Stimulated activated CD4-positive, alpha-beta T cell treated with anti-CD3 and anti-CD28 coated beads, Interleukin-1b, Interleukin-23, amount 100 ng/mL, for 24 hours (primary cell): ENCODE results near the gene XCL1.
"Not testable (repeated sequence)": the region's sequence is repeated elsewhere in the genome, so short reads cannot be mapped to it uniquely, and the experiment has no call there.

Source experiments
- DNase-seq, 4 experiments: peaks; one replicate each; pipeline ENCODE4 v3.0.0-alpha.2; 2020; ENCODE audit warnings: low read depth in 4 of 4, low spot score in 1 of 4

The XCL1 gene, protein sequence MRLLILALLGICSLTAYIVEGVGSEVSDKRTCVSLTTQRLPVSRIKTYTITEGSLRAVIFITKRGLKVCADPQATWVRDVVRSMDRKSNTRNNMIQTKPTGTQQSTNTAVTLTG

DNA sequence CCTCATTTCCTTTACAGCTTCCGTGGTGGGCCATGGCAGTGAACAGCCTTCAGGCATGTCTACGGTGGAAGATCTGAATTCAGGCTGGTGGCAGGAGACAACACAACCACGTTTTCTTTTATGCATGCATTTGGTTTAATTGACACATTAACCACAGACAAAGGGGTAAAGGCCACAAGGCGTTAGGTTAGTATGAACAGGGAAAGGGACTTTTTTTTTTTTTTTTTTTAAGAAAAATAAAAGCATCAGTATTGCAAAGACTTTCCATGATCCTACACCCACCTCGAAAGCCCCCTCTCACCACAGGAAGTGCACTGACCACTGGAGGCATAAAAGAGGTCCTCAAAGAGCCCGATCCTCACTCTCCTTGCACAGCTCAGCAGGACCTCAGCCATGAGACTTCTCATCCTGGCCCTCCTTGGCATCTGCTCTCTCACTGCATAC is at the start of gene XCL1:
Gene XCL1, plus strand, starts transcription at position 361 of the 444 bp plus-strand sequence. Its CDS starts 33 bp downstream, at position 394.
- not testable (repeated sequence) for DNase-seq

DNA sequence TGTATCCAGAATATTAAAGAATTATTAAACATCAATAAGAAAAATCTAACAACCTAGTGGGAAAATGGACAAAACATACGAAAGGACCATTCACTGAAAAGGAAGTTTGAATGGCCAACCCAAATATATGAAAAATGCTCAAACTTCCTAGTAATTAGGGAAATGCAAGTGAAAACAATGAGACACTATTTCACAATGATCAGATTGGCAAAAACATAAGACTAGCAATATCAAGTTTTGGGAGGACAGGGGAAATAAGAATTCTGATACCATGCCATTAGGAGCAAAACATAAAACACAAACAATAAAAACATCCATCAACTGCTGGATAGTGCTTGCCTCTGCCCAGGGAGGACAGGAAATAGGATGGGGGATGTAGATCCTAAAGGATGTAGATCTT is 46.9 kb upstream of the XCL1 start:
- DNase-seq, result no peak

DNA sequence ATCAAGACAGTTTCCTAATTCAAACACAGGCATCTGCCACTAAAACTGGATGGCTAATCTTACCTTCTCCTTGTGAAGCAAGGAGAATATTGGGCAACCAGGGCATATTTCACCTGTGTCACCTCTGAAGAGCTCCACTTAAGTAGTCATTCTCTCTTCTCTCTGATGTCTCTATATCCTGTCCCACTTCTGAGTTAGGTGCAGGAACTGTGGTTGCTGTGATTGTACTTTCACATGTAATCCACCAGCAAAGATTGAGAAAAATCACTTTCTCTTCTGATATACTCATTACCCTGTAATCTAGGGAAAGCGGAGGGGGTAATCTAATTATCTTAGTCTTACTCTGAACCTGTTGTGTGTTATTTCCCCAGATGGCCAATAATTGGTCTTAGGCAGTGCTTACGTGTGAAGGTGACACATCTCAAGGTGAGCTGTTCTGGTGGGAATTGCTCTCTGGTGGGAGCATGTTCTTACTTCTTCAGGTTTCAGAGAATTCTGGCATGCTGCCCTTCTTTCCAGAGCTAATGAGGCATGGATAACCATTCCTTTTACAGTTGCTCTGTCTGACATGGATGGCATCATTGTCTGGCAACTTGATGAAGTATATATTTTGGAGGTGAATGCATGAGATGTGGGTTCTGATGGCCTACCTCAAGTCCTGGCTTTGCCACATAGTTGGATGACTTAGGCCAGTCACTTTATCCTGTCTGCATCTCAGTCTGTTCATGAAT is 44.6 kb upstream of the XCL1 start:
- DNase-seq, result no peak

DNA sequence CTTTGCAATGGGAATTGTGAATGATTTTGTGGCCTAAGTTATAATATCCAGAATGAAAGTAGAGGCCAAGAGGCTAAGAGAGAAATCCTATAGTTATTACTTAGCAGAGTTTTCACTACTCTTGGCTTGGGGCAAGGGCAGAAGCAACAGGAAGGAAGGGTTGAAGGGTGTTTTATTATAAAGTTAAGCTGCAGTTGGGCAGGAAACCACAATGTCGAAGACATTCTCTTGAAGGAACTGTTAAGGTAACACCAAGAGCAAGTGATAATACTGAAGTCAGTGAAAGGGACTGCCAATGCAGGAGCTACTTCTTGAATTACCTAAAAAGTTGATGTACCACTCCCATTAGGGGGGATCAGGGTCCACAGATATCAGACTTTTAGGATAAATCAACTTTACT is 40.9 kb upstream of the XCL1 start:
- no peak for DNase-seq

DNA sequence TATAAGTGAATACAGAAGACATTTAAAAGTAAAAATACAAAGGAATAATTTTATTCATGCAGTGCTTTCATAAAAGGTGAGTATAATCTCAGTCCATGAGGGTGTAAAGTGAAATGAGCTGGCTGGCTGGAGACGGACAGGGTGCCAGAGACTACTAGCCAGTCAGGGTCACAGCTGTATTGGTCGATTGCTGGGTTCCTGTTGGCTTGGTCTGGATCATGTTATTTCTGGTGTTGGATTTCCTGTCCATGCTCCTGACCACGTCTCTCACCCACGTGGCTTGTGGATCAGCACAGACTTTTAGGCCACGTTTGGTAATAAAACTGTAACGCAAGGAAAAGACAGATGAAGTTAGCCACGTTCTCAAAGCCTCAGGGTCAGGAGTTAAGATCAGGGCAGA is 35.6 kb upstream of the XCL1 start:
- not testable (repeated sequence) for DNase-seq

DNA sequence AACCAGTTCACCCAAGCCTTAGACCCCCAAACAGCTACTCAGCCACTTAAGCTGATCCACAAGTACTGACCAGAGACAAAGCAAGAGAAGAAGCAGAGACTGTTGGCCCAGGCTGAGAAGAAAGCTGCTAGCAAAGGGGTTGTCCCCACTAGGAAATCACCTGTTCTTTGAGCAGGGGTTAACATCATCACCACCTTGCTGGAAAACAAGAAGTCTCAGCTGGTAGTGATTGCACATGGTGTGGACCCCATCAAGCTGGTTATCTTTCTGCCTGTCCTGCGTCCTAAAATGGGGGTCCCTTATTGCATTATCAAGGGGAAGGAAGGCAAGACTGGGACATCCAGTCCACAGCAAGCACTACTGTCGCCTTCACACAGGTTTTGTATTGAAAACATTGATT is 33.4 kb upstream of the XCL1 start:
- not testable (repeated sequence) for DNase-seq

DNA sequence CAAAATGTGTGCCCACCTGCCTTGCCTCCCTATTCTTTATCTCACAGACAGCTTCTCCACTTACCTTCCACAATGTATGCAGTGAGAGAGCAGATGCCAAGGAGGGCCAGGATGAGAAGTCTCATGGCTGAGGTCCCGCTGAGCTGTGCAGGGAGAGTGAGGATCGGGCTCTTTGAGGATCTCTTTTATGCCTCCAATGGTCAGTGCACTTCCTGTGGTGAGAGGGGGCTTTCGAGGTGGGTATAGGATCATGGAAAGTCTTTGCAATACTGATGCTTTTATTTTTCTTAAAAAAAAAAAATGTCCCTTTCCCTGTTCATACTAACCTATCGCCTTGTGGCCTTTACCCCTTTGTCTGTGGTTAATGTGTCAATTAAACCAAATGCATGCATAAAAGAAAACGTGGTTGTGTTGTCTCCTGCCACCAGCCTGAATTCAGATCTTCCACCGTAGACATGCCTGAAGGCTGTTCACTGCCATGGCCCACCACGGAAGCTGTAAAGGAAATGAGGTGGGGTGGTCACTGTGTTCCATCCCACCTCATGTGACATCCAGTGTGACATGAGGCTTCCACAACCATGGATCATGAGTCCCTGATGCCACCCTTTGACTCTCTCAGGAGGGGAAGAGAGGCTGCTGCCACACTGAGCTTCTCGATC is 32.4 kb upstream of the XCL1 start, which contains the start of gene XCL2:
Gene XCL2, minus strand, starts transcription at position 158 of the 659 bp plus-strand sequence. Its CDS starts 33 bp downstream, at position 125.
- not testable (repeated sequence) for DNase-seq

DNA sequence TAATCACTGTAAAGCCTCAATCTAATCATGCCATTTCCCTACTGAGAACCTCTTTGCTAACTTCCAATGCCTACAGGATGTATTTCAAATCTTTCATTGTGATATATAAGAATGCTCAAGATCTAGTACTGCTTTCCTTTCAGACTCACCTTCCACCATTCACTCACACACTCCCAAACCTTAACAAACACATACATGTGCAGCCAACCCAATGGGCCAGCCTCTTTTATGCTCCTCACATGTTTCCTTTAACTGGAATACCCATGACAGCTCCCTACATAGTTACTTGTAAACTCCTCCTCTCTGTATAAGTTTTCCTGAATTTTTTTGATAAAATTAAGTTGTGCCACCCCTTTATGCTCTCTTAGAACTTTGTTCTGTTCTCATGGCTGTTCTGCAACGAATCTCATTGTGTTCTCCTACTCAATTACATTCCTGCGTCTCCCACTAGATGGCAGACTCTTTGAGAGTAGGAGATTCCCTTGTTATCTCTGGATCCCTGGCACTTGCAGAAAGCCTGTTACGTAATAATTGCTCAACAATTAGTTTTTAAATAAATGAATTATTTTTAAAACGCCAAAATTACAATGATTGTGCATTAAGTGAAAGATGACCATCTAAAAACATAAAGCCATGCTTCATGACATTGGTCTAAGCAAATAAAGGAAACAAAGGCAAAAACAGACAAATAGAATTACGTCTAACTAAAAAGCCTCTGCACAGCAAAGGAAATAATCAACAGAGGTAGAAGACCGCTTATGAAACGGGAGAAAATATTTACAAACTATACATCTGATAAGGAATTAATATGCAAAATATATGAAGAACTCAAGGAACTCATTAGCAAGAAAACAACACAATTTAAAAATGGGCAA is 30.5 kb upstream of the XCL1 start:
- not testable (repeated sequence) for DNase-seq

DNA sequence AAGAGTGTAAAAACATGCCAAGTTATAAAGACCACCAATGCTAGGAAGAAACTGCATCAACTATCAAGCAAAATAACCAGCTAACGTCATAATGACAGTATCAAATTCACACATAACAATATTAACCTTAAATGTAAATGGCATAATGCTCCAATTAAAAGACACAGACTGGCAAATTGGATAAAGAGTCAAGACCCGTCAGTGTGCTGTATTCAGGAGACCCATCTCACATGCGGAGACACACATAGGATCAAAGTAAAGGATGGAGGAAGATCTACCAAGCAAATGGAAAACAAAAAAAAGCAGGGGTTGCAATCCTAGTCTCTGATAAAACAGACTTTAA is 29.9 kb upstream of the XCL1 start:
- not testable (repeated sequence) for DNase-seq

DNA sequence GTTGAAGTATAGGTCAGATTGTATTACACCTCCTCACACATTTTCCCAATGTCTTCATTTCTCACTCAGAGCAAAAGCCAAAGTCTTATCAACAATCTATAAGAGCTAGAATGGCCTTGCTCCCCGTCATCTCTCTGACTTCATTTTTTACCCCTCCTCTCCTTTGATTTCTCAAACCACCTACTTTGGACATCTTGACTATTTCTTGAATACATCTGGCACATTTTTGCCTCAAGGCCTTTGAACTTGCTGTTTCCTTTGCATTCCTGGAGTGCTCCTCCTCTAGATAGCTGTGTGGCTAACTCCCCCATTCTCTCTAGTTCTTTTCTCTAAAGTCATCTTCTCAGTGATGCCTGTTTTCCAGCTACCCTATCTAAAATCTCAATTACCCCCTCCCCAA is 25.4 kb upstream of the XCL1 start:
- DNase-seq, result no peak

DNA sequence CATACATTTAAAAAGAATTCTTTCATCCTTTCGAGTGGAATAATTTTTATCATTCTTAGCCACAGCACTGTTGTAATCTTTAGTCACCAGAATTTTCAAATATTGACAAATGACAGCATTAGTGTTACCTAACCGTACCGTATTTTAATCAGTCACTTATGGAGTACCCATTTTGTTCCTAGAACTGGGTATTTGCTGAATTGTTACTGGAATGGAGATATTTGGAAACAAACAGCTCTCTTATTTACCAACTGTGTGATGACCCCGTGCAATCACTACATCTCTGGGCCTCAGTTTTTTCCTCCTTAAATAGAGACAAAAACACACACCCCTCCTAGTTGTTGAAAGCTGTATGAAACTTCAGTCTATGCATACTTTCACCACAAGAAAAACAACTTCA is 24.7 kb upstream of the XCL1 start:
- no peak for DNase-seq

DNA sequence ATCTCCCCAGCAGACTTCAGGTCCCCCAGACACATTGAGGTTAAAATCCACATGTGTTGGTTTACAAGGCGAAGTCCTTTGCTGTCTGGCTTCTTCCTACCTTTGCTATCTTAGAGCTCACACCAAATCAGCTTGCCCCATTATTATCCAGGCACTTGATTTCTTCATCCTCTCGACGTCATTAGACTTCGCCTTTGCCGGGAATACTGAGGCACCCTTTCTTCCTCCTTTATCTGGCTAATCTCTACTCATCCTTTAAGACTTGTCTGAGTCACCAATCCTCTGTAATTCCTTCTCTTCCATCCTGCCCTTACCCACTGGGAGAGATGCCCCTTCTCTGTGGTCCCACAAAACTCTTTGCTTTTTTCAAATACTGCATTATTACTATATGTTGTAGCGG is 23.4 kb upstream of the XCL1 start:
- DNase-seq, result no peak

DNA sequence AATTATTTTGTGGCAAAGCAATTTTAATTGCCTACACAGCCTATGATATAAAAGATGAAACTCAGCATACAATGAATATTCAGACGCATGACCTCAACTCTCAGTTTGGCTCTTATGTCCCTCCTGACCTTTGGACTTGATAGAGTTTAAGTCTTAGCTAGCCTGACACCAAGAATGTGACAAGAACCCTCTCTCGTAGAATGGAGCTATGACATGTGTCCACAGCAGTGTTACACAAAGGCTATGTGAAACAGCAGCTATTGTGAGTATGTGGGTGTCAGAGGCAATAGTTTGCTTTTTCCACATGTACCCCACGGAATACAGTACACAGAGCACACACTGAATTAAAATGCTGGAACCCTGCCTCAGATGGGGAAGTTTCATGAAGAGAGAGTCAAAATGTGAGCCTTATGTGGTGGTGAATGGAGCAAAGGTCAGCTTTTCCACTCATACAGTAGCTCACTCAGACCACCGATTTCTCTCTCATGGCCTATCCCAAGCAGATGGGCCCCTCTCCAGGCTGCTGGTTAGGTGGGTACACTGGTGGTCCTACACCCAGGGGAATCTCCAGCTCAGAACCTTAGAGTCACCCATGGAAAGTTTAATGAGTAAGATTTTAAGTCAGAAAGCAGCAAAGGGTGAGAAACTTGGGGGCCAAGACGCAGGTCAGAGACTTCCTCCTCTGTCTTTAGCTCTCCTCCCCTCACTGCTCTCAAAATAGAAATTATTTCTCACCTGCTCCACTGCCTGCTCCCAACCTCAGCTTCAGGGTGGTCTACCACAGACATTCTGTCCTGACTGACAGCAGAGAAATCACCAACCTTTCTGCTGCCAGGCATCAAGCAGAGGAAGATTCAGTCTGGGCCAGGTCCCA is 22.5 kb upstream of the XCL1 start:
- DNase-seq, result no peak

DNA sequence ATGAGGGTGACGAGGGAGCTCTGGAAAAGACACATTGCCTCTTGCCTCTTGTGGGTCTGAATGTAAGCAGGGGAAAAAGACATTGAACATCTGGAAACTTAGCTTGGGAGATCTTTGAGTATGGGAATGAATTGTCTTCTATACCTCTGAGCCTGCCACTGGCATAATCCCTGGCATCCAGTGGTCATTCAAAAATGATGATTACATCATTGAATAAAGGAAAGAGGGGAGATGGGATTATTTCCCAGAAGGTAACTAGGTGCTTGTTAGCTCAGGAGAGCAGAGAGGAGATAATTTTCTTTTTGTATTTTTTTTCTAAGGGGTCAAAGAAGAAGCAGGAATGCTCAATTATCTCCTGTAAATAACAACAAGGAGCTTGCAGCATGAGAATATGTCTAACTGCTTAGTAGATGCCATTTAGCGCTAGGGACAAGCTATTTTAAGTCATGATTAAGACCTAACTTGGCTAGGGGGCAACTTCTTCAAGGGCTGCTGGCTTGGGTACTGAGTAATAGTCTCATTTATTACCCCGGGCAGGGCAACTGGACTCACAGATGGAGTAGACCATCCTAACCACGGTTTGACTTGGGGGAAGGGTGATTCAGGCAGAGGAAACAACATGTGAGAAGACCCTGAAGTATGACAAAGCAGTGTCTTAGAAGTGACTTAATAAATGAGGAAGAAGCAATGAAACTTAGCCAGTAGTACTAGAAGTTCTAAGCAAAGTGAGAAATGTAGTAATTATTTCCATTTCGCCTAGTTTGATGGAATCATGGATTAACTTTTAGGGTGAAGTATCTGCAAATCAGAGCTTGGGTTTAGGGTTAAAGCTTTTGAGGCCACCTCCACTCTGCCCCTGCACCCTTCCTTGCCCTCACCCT is 21.6 kb upstream of the XCL1 start:
- no peak for DNase-seq

DNA sequence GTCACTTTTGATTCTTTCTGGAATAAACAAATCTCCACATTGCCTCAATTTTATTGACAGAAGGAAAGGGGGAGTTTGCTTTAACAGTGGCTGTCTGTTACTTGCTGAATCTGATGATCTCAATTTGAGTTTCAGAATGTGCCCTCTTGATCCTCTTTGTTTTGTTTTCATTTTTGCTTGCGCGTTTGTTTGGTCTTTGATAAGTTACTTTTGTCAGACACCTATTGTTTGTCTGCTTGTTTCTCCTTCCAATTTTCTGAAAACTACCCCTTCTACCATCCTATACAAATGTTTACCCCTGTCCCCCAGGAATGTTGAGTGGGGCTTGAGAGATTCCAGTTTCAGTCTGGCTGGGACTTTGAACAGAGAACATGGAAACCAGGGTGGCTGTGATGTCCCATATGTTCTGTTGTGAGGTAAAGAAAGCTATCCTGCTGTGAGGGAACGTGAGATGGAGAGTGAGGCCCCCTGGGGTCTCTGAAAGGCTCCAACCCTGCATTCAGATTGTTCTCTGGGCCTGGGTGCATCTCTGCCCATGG is 20.8 kb upstream of the XCL1 start:
- DNase-seq, result no peak

DNA sequence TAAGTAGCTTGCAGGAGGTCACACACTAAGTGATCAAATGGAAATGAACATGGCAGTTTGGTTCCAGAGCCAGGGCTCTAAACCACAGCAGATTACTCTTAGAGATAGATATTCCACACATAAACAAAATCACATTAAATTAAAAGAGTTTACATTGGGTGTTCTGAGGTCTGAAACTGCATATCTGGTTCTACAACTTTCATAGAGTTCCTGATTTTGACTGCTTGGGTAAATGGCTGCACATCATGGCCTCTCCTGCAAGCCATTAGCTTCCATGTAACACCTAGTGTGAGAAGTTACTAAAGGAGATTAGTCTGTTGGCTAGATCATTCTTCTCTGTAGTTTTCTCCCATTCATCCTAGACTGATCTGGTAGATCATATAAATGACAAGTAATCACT is 19.8 kb upstream of the XCL1 start:
- no peak for DNase-seq

DNA sequence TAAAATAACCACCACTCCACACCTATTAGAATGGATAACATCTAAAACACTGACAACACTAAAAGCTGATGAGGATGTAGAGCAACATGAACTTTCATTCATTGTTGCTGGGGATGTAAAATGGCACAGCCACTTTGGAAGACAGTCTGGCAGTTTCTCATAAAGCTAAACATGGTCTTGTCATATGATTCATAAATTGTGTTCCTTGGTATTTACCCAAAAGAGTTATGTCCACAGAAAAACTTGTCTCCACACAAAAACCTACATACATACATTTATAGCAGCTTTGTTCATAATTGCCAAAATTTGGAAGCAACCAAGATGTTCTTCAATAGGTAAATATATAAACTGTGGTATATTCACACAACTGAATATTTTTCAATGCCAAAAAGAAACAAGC is 16.0 kb upstream of the XCL1 start:
- no peak for DNase-seq

DNA sequence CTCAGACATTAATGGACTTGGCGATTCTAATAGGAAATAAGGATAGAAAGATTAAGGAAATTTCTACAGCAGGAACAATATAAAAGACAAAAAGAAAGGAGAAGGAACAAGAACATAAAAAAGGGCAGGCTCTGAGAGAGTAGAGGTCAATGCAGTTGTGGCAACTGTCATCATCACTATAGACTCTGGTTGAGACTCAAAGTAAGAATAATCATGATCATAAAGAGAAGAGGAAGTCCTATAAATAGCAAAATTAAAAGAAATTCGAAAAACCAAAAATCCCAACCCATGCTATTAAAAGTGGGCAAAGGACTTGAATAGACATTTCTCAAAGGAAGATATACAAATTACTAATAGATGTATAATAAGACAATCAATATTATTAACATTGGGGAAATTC is 14.4 kb upstream of the XCL1 start:
- no peak for DNase-seq

DNA sequence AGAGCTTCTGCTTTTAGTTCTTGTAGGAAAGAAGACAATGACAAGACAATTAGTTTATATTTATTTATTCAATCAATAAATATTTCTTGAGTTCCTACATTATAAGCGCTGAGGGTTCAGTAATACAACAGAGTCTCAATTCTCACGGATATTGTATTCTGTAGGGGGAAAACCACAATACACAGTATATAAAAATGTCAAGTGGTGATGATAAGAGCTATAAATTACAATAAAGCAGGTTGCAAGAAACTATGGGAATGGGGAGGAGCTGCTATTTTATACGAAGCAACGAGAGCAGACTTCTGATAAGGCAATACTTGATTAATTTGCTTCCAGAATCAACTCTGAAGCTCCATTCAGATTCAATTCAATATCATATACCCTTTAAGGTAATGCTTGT is 10.6 kb upstream of the XCL1 start:
- DNase-seq, result no peak
